ENCODE results near the gene USP22.
"Not testable (repeated sequence)": the region's sequence is repeated elsewhere in the genome, so short reads cannot be mapped to it uniquely, and the experiment has no call there.

The USP22 gene

DNA sequence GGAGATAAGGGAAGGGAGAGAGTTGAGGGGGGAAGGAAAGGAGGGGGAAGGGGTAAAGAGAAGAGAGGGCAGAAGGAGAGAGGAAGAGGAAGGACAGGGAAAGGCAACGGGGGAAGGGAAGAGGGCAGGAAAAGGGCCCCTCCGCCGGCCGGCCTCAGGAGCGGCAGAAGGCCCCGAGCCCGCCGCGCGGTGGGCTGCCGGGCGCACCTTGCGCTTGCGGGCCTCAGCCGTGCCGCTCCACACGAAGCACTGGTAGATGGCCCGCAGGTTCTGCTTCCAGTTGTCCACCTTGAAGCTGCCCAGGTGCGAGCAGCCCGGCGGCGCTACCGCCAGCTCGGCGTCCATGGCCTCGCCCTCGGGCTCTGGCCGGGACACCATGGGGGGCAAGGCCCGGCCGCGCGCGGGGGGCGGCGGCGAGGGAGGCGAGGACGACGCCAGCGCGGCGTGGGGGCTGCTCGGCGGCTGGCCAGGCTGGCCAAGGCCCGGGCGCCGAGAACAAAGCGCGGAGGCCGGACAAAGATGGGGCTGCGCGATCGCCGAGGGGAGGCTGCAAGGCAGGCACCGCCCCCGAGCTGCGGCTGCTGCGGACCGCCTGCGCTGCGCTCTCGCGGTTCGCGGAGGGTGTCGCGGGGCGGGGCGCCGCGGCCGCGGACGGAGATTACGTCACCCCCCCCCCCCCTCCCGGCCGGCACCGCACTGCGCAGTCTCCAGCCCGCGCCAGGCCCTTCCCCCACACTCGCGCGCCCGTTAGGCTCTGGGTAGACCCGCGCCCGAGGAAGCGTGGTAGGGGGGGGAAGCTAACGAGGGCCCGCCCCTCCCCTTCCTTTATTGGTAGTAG is at the start of gene USP22:
Gene USP22 (minus strand): TSS at position 554 of the 838 bp plus-strand sequence. CDS start 176 bp downstream, at position 378.
- DNase-seq (ENCODE audit: low spot score), result no peak

DNA sequence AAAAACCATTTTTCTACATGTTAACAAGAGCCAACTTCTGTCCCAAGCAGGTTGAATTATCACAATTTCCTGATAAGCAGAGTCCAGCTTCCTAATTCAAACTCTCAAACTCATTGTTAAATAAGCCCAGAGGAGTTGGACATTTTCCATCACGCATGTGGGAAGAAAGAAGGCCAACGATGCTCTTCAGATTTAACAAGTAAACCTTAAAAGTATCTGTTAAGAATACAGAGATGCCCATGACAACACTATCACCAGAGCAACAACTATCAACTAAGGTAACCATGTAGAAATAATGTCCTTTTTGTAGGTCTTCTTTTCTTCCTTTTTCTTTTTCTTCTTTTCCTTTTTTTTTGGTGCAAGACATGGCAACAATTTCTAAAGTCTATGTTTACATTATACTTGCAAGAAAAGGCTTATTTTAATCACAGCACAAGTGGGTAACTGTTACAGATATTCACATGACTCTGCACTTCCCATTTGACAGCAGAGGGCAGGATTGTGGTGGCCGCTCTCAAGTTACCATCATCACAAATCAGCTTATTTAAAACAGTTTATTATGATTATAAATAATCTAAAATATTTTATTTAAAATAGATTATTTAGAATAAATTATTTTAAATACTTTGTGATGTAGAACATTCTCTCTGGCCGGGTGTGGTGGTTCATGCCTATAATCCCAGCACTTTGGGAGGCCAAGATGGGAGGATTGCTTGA is 48.2 kb upstream of the USP22 start:
- no peak for DNase-seq (ENCODE audit: low spot score)

DNA sequence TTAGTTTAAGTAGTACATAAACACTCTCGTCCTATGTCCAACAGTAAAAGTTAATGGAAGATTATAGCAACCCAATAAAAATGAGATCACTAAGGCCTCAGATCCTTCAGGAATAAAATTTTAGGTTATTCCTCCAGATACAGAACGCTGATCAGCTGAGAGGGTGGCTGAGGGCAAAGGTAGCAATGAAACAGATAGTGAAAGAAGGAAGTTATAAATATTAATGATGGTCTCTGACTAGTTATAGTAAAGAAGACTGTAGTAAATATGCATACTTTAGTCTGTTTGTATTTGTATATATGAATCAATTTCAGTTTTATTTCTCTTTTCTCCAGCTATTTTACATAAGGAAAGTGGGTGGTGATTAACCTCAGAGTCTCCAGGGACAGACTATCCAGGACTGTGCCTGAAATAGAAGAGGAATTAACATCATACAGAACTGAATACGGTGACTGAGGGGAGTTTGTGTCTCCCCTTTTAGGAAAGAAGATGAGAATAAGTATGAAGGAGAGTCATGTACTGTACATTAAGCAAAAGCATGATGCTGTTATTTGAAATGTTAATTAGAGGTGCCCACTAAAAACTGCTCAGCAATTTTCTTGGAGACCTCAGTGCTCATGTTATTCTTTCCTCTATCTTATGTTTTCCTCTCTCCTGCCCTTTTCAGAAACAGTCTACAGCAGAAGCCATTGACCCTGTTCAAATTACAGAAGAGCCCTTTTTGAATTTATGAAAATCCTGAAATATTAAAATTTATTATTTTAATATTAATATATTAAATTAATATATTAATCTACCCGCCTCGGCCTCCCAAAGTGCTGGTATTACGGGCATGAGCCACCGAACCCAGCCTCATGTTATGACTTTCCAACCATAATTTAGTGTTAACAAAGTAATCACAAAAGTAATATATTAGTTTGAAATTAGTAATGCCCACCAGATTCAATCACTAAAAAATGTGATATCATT is 47.4 kb upstream of the USP22 start:
- no peak for DNase-seq (ENCODE audit: low spot score)

DNA sequence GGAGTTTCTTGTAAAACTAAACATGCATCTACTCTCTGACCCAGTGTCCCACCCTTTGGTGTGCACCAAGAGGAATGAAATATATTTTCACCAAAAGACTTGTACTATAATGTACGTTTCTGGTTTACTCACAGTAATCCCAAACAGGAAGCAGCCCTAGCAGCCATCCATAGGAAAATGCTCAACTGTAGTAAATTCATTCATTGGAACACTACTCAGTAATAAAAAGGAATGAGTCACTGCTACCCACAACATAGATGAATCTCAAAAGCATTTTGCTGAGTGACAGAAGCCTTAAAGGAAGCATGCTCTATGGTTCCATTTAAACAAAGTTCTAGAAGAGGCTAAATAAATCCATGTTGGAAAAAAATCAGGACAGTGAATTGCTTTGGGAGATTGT is 46.3 kb upstream of the USP22 start:
- DNase-seq (ENCODE audit: low spot score), result peak; percentile 4

DNA sequence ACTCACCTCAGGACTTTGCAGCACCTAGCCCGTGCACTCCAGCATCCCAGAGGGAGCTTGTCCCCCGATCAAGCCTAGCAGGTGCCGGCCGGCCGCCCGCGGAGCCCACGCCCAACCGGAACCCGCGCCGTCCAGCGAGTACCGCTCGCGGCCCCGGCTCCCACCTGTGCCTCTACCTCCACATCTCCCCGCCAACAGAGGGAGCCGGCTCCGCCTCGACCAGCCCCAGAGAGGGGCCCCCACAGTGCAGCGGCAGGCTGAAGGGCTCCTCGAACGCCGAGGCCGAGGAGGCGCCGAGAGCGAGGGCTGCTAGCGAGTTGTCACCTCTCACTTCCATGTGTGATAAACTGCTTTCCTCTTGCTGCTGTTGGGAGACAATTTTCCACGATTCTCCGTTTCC is 42.9 kb upstream of the USP22 start:
- no peak for DNase-seq (ENCODE audit: low spot score)

DNA sequence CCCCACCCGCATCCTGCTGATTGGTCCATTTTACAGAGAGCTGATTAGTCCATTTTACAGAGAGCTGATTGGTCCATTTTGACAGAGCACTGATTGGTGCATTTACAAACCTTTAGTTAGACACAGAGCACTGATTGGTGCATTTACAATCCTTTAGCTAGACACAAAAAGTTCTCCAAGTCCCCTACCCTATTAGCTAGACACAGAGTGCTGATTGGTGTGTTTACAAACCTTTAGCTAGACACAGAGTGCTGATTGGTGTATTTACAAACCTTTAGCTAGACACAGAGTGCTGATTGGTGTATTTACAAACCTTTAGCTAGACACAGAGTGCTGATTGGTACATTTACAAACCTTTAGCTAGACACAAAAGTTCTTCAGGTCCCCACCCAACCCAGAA is 42.5 kb upstream of the USP22 start:
- not testable (repeated sequence) for DNase-seq (ENCODE audit: low spot score)

DNA sequence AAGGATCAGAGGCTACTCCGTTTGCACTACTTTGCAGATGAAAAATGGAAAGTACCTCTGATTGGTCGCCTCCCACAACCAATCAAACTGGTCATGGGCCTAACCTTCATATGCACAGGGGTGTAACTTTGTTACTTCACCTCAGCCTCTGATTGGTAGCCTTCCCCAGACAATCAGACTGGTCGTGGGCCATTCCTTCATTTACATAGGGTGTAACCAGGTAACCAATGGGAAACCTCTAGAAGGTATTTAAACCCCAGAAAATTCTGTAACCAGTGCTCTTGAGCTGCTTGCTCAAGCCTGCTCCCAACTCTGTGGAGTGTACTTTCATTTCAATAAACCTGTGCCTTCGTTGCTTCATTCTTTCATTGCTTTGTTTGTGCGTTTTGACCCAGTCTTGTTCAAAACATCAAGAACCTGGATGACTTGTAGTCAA is 39.2 kb upstream of the USP22 start:
- no peak for DNase-seq (ENCODE audit: low spot score)

DNA sequence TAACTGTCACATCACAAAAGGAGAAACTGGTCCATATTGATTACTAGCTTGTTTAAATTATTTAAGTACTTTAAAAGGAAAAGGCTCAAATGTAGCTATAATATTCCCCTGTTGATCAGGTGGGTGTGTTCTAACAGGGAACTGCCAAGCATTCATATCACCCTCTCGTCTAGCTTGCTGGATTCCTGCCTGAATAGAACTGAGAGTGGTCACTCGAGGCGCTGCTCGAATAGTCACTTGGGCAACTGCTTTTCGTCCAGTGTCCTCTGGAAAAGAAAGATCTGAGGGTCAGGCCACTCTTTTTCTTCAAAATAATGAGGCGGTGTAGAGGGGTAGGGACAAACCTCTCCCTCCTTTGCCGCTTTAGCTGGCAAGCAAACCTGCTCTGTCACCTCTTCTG is 36.4 kb upstream of the USP22 start:
- DNase-seq (ENCODE audit: low spot score), result no peak

DNA sequence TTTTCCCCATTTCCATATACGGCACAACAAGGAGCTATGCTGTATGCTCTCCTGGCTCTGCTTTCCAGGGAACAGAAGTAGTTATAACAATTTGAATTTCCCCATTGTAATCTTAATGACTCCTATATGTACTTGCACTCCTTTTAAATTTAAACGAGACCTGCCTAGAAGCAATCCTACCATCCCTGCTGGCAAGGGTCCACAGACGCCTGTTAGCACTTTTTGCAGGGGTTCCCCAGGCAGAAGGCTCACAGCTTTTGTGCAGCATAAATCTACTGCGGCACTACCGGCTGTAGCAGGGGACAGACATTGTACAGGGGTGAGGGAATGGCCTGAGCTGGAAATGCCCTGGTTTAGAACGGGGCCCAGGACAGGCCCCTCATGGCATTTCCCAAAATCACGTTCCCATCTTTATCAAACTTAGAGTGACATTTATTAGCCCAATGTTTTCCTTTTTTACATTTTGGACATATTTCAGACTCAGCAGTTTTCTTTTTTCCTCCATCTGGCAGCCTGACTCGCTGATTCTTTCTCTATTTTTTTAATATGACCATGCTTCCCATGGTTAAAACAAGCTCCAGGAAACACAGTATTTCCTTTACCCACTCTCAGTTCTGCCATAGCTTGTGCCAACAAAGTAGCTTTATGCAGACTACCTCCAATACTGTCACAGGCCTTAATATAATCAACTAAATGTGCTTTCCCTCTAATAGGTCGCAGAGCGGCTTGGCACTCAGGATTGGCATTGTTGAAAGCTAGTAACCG is 35.4 kb upstream of the USP22 start:
- DNase-seq (ENCODE audit: low spot score), result no peak

DNA sequence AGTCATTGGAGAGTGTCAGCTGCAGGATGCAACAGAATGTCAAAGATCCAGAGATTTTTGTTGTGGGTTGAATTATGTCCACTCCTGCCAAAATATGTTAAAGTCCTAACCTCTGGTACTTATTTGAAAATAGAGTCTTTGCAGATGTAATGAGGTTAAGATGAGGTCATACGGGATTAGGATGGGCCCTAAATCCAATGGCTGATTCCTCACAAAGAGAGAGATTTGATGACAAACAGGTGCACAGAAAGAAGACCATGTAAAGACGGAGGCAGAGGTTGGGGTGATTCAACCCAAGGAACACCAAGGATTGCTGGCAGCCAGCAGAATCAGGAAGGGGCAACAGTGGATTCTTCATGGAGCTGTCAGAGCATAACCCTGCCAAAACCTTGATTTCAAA is 34.5 kb upstream of the USP22 start:
- no peak for DNase-seq (ENCODE audit: low spot score)

DNA sequence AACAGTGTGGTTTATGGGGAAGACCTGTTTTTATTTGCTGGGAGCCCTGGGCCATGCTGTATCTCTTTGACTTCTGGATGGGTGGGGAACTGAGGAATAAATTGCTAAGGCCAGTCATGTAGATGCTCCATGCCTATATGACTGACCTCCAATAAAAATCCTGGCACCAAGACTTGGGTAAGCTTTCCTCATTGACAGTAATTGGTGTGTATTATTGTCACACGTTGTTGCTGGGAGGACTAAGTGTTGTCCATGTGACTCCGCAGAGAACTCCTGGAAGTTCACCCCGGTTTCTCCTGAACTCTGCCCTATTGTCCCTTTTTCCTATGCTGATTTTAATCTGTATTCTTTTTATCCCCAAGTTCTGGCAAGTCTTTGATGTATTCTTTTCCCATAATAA is 33.4 kb upstream of the USP22 start:
- DNase-seq (ENCODE audit: low spot score), result no peak

DNA sequence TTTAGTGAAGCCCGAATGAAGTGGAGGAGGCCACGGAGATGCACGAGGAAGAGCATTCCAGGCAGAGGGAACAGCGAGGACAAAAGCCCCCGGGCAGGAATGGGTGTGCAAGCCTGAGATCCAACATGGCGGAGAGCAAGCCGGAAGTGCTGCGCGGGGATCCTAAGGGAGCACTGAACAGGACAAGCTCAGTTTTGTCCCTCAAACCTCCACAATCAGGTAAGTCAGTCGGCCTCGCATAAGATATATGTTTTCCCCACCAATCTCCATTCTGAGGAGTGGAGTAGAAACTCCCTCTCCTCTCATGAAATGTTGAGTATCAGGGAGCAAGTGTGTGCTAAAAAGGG is 32.9 kb upstream of the USP22 start:
- DNase-seq (ENCODE audit: low spot score), result no peak

DNA sequence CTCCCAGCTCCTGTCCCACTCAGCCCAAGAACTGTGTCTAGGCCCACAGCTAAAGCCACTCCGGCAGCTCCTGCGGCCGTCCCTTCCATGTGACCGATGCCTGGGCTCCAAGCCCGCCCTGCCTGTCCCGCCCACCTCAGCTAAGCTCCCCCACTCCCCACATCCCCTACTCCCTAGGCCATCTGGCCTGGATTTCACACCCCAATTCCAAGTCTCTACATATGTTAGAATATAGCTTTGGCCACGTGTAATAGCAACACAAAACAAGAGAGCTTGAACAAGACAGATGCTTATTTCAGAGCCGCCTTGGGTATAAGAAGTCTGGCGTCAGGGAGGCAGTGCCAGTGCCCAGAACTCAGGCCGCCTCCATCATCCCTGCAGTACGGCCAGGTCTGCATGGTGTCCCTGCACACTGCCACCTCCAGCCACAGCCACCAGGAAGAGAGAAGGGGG is 30.0 kb upstream of the USP22 start:
- no peak for DNase-seq (ENCODE audit: low spot score)

DNA sequence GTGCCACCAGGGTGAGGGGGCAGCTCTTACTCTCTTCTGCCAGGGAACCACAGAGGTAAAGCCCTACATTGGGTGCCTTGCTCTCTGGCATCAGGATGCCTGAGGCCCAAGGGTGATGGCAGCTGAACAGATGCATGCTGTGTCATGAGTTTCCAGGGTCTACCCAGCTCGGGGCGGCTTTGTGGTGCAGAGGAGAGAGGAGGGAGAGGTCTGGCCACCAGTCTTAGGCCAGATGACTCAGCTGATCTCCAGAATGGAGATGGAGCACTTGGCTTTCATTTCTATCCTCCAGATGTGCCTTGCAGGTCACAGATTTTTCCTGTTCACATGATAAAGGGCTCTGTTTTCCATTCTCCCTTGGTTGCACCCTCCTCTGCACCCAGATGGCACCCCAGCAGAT is 23.6 kb upstream of the USP22 start:
- no peak for DNase-seq (ENCODE audit: low spot score)

DNA sequence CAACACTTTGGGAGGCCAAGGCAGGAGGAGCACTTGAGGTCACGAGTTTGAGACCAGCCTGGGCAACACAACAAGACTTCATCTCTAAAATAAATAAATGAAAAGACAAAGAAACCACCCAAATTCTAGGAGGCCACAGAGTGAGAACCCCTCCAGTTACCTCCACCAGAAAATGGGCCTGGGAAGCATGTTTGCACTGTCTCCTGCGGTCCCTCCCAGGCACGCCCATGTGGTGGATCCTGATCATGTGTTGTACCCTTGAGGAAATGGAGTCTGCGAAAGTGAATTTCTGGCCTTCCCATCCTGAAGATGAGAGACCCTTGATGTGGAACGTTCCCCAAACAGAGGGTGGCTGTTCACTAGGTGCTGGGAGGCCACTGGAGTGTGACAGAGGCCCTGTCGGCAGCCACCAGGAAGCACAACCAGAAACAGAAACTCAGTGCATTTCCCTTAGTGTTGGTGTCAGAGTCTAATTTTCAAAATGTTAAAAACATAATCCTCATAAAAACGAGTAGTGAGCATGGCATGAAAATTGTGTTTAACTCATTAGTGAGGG is 19.2 kb upstream of the USP22 start:
- no peak for DNase-seq (ENCODE audit: low spot score)

DNA sequence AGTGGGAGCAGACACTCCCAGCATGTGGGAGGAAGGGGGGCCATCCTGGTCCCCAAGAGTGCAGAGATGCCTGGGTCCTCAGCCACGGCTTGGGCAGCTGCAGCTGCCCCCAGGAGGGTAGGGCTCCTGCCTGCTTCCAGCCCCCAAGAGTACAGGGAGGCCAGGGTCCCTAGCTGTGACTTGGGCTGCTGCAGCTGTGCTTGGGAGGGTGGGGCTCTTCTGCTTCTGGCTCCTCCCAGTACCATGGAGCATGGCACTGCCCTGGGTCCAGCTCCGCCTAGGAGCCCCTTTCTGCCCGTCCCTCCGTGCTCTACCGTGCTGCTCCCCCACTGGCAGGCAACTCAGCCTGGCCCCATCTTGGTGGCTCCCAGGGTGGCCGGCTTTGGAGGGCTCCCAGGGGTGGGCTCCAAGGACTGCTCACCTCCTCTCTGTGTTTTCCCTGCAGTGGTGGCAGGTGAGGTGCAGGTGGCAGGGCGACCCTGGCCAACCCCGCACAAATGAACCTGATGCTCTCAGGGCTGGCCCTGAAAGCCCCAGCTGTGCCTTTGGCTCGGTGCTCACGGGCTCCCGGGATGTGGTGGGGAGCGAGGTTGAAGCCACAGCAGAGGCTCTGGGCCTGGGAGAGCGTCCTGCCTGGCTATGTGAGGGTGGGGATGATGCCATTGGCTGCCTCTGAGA is 18.5 kb upstream of the USP22 start:
- DNase-seq (ENCODE audit: low spot score), result no peak

DNA sequence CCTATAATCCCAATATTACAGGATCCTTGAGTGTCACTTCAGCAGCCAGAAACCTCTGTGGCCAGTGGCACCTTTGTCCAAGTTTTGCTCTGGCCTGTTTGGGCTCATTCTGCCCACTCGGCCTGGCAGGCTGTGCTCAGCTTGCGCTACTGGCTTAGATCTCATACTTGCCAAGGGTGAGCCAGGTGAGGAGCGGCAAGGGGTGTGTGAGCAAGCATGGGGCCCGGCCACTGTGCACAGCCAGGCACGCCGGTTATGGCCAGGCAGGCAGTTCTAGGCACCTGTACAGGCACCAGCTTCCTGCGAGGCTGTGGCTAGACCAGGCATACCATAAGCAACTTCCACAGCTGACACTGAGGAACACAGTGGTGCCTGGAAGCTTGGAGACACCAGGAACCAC is 16.9 kb upstream of the USP22 start:
- DNase-seq (ENCODE audit: low spot score), result no peak

DNA sequence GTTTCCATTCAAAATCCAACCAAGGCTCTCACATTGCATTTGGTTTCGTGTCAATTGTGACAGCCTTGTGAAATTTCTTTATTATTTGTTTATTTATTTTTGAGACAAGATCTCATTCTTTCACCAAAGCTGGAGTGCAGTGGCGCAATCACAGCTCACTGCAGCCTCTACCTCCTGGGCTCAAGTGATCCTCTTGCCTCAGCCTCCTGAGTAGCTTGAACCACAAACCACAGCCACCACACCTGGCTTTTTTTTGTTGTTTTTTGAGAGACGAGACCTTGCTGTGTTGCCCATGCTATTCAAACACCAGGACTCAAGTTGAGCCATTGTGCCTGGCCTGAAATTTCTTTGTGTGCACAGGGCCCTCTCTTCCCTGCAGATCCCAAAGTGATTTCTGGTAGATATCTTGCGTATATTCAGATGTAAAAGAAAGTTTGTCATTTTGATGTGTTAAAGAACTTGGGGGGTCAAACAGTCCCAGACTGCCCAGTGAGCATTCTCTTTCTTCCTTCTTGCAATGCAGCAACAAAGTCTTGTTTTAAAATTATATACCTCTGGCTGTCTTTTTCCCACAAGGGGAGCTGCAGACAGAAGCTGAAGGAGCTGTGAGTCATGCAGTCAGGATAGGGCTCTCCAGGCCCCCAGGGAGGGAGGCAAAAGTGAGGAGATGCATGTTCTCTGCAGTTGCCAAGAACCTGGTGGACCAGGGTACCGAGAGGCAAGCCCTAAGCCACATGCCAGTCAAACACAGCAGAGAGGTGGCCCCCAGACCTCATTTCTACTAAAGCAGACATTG is 15.5 kb upstream of the USP22 start:
- no peak for DNase-seq (ENCODE audit: low spot score)

DNA sequence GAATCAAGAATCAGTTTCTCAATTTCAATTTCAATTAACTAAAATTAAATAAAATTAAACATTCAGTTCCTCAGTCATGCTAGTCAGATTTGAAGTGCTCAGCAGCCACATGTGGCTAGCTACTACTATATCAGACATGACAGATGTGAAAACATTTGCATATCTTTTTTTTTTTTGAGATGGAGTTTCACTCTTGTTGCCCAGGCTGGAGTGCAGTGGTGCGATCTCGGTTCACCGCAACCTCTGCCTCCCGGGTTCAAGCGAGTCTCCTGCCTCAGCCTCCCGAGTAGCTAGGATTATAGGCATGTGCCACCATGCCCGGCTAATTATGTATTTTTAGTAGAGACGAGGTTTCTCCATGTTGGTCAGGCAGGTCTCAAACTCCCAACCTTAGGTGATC is 10.2 kb upstream of the USP22 start:
- DNase-seq (ENCODE audit: low spot score), result not testable (repeated sequence)

DNA sequence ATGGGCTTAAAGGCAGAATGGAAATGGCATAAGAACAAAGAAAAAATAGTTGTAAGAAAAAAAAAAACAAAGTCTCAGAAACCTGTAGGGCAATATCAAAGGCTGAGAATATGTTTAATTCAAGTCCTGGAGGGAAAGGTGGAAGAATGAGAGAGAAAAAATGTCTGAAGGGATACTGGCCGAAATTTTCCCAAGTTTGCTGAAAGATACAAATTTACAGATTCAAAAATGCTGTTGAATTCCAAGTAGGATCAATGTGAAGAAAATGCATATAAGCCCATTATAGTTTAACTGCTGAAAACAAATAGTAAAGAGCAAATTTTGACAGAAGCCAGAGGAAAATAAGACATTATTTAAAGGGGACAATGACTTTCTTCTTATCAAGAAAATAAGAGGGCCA is 6.6 kb upstream of the USP22 start:
- DNase-seq (ENCODE audit: low spot score), result no peak

Measured in activated CD4-positive, alpha-beta T cell treated with anti-CD3 and anti-CD28 coated beads, Interleukin-2, Interleukin-4, amounts not matched to agents 100 ng/mL and 50 ng/mL, durations not matched to agents 16 hours and 8 hours (primary cell).